HG02981 (cell line): ENCODE measurements around the gene CYP4V2.
"Not testable (repeated sequence)": the region's sequence is repeated elsewhere in the genome, so short reads cannot be mapped to it uniquely, and the experiment has no call there.

Experiments used
- ATAC-seq: cut with Tn5 transposase; IDR thresholded peaks from one replicate; pipeline ENCODE4 v1.9.1; 2021; ENCODE audit warnings: mild to moderate bottlenecking, moderate library complexity; ENCODE audit not compliant: unreplicated experiment

The CYP4V2 gene

GRCh38 chr4:186227744-186228513, 36.6 kb downstream of the CYP4V2 start:
- ATAC-seq = no peak

- no peak for ATAC-seq
Observed at GRCh38 chr4:186228514-186228894, 37.1 kb downstream of the CYP4V2 start.

- ATAC-seq = no peak
Observed at GRCh38 chr4:186234367-186234766, 43.0 kb downstream of the CYP4V2 start.

DNA sequence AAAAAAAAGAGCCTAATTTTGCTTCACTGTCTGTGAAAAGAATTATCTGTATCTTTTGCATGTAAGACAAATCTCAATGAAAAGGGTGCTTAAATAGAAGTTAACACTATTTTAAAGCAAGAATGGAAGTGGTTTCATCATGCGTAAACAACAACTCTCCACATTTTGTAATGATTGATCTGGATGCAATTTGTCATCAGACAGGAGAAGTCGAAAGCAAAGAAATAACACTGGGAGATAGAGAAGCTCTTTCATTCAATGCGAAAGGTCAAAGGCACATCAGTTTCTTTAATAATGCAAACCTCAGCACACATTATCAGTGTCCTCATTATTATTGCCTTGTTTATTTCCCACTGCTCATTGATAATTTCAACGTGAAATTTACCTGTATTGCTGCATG, 44.8 kb downstream of the CYP4V2 start:
- ATAC-seq = no peak

DNA sequence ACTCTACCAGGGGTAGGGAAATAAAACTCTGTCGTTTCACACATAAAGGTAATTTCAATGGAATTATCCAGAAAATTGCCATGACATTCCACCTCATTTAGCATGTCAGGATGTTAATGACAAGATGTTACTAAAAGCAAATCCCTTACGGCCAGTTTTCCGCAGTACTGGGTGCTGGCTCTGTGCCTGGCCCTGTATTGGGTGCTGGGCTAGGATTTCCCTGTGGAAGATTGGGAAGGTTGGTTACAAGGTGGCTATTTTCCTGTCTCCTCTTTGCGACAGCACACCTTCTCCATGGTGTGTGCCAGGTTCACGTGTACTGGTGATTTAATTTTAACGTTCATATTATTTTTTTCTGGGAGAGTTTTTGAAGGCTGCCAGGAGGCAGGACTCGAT, 49.1 kb downstream of the CYP4V2 start:
- no peak for ATAC-seq

DNA sequence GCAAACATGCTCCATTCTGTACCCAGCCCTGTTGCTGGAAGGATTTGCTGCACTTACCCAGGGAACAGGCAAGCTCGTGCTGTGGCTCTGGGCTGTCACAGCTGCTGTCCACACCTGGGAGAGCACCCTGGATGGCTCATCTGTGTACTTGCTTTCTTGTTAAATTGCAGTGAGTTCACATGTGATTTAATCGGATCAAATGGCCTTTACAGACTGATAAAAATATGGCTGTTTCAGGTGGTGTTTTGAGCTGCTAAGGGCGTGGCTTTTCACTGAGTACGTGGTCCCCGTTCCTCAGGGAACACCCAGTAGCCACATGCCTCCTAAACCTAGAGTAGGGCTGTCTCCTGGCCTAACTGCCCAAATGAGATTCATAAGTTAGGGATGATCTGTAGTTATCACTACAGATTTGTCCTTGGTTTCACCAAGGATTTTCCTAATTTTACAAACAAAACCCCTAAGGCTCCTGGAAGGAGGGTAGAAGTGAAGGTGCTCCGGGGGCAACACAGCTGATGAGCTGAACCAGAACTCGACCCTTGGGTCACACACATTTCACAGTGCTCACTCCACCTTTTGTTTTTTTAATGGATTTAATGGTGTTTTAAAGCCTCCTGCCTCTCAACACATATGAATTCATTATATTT, 49.6 kb downstream of the CYP4V2 start:
- ATAC-seq = no peak

DNA sequence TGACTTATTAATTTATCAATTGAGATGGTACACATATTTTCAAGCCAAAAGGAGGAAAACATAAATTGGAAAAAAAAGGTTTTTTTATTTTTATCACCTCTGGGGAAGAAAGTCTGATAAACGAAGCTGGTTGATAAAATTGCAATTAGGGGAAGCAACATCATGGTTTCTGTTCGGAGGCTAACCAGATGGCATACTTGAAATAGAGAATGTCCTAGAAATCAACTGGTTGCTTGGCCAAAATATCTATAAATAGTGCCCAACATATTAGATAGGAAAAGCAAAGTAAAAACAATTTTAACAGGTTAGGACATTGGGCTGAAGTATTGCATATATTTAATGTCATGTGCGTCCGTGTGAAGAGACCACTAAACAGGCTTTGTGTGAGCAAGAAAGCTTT, 50.2 kb downstream of the CYP4V2 start:
- ATAC-seq = no peak

GRCh38 chr4:186242031-186242430, 50.7 kb downstream of the CYP4V2 start:
- not testable (repeated sequence) for ATAC-seq

DNA sequence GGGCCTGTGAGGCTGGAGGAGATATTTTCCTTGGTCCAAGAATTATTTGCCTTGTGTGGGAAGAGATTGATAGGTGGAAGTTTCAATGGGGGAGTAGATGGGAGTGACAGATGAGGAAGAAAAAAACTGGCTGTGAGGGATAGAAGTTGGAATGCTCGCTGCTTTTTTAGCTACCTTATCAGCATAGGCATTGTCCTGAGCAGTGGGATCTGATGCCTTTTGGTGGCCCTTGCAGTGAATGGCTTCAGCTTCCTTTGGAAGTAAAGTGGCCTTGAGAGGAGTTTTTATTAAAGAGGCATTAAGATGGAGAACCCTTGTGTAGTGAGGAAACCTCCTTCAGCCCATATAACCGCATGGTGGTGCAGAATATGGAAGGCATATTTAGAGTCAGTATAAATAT, 52.0 kb downstream of the CYP4V2 start:
- ATAC-seq = no peak

GRCh38 chr4:186244835-186245234, 53.5 kb downstream of the CYP4V2 start:
- no peak for ATAC-seq

DNA sequence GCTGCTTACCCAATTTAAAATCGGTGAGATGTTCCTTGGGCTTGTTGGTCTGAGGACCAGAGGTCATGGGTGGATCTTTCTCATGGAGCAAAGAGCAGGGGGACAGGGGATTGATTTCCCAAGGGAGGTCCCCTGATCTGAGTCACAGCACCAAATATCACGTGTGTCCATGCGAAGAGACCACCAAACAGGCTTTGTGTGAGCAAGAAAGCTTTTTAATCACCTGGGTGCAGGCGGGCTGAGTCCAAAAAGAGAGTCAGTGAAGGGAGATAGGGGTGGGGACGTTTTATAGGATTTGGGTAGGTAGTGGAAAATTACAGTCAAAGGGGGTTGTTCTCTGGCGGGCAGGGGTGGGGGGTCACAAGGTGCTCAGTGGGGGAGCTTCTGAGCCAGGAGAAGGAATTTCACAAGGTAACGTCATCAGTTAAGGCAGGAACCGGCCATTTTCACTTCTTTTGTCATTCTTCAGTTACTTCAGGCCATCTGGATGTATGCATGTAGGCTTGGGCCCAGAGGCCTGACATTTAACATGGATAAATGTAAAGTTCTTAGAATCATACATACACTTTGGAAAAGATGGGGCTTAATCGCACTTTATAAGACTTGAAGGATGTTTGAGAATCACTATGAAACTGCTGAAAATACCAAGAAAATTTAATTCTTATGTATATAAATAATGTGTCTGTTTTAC, 55.8 kb downstream of the CYP4V2 start:
- not testable (repeated sequence) for ATAC-seq

DNA sequence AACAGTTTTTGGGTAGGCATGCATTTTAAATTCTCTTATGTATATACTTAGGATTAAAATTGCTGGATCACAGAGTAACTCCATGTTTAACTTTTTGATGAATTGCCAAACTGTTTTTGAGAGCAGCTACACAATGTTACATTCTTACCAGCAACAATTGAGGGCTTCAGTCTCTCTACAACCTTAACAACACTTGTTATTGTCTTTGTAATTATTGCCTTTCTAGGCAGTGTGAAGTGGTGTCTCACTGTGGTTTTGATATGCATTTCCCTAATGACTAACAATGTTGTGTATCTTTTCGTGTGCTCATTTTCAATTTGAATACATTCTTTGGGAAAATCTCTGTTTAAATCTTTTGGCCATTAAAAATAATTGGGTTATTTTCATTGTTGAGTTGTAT, 57.3 kb downstream of the CYP4V2 start:
- ATAC-seq = no peak

- ATAC-seq = no peak
Observed at GRCh38 chr4:186249785-186250754, 58.7 kb downstream of the CYP4V2 start.

DNA sequence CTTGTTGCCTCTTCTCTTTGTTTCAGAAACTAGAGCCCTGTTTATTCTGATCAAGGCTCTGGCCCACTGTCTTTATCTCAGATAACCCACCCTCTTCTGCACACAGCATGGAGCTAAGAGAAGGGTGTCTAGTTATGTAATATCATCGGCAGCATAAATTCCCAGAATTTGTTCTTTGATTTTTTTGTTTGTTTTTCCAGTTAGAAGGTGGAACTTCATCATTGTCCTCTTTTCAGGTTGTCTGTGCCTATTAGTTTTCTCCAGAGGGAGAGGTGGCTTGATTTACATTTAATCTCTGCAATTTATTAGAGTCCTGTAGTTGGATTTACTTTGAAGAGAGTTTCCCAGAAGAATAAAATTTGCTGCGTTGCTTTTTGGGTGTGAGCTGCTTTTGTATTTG, 59.4 kb downstream of the CYP4V2 start:
- ATAC-seq = no peak

DNA sequence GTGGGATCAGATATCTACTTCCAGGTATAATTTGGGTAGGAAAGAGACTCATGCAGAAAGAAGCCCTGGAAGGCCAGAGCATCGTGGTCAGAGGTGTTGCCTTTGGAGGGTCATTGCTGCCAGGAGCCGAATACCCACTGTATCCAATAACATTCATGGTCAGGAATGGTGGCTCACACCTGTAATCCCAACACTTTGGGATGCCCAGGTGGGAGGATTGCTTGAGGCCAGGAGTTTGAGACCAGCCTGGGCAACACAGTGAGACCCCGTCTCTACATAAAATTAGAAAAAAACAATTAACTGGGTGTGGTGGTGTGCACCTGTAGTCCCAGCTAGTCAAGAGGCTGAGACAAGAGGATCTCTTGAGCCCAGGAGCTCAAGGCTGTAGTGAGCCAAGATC, 63.8 kb downstream of the CYP4V2 start:
- no peak for ATAC-seq

DNA sequence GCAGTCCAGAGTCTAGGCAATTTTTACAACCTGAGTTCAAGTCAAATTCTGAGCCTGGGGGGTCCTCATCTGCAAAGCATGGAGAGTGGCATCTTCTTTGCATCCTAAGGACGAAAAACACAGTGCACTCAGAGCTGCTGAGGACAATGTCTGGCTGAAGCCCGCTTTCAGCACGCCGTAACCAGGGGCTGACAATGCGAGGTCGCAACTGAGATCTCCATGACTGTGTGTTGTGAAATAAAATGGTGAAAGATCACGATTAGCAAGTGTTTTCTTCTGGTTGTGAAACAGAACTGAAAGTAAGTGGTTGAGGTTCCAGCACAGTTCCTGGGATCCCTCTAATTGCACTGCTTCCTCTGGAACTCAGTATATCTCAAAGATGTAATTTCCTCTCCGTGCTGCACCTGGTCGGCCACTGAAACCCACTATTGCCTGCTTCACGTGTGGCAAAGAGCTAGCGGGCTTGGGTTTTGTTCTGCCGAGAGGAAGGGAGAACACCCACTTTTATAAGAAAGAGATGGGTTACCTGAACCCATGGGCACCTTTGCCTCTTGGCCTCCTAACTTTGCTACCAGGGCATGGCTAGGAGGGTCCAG, 66.9 kb downstream of the CYP4V2 start:
- no peak for ATAC-seq

GRCh38 chr4:186260117-186260503, 68.7 kb downstream of the CYP4V2 start:
- no peak for ATAC-seq
